ENCODE results near the gene MCUB. TPM values are rescaled to one million over a fixed set of nuclear protein-coding genes. Genes with fewer than 3 reads are reported as not detected.

Gene MCUB
- total and polyA plus RNA-seq, 3 donors from 2014 or later = 7.7 to 23.4 (median 20.1) TPM

GRCh38 chr4:109730619-109731545, 170.8 kb downstream of the MCUB start:
- intact Hi-C loops (cut with DNase I; ENCODE audit: low total_unique reads) = no loop called here
- Histone ChIP-seq H3K4me1 (no peaks in the 10 kb centered on the region), H3K36me3 (ENCODE audit: low read depth, missing control alignments) (no peaks in the 10 kb centered on the region), H3K9me3 (no peaks in the 10 kb centered on the region), H3K27ac (peak overlapping the region; percentile 6 to 86), H3K27me3 (no peaks in the 10 kb centered on the region), H3K4me3 (peak overlapping the region; percentile 80 to 90)
- WGBS, 2 donors = 37 to 42% methylated on average over 21 of the region's 21 CpGs
- TF ChIP-seq CTCF (IDR thresholded peaks at IDR 0.05) (no peak), POLR2A (IDR thresholded peaks at IDR 0.05) (no peak)
- DNase-seq = no peak

- no peaks in the 10 kb centered on the region for H3K36me3 ChIP-seq (ENCODE audit: low read depth, missing control alignments)
- no peak overlapping the region for H3K27ac ChIP-seq
- H3K9me3 ChIP-seq = no peaks in the 10 kb centered on the region
- TF ChIP-seq POLR2A (IDR thresholded peaks at IDR 0.05) (no peak), CTCF (IDR thresholded peaks at IDR 0.05) (no peak)
- H3K4me1 ChIP-seq = no peaks in the 10 kb centered on the region
- no peaks in the 10 kb centered on the region for H3K27me3 ChIP-seq
- WGBS, 2 donors = 87 to 90% methylated on average over 5 of the region's 5 CpGs
- intact Hi-C loops (cut with DNase I; ENCODE audit: low total_unique reads) = no loop called here
- H3K4me3 ChIP-seq = no peak overlapping the region
- DNase-seq = no peak
Measured at GRCh38 chr4:109733728-109734127, 173.7 kb downstream of the MCUB start.

GRCh38 chr4:109735566-109736365, 175.7 kb downstream of the MCUB start:
- DNase-seq = peak; percentile 19
- Histone ChIP-seq H3K4me1 (no peaks in the 10 kb centered on the region), H3K9me3 (no peaks in the 10 kb centered on the region), H3K27ac (peak overlapping the region in 1 of 2 donors; percentile 36), H3K36me3 (ENCODE audit: low read depth, missing control alignments) (no peaks in the 10 kb centered on the region), H3K27me3 (no peaks in the 10 kb centered on the region), H3K4me3 (no peak overlapping the region)
- intact Hi-C loops (cut with DNase I; ENCODE audit: low total_unique reads) = no loop called here
- 56 to 64% methylated on average over 7 of the region's 7 CpGs for WGBS, 2 donors
- TF ChIP-seq POLR2A (IDR thresholded peaks at IDR 0.05) (no peak), CTCF (IDR thresholded peaks at IDR 0.05) (no peak)

Small RNAs within 50 kb of the gene (small RNA-seq; reads per million reads assigned to genes)
- gene HIGD1AP14 = 0 to 0.37 reads per million in 2 donors

Other genes starting within 250 kb of the MCUB start
- gene SEC24B, start 126.4 kb upstream of the MCUB start, total RNA-seq = 10 to 100 TPM; 36.0 to 38.6 TPM
- gene SEC24B, start 126.4 kb upstream of the MCUB start, polyA plus RNA-seq (ENCODE audit: insufficient read depth, low read depth, low replicate concordance) = 22.7 TPM
- gene CASP6, start 143.2 kb downstream of the MCUB start, total RNA-seq = 1 to 10 TPM; 7.1 to 7.3 TPM
- gene CASP6, start 143.2 kb downstream of the MCUB start, polyA plus RNA-seq (ENCODE audit: insufficient read depth, low read depth, low replicate concordance) = 3.6 TPM
- gene PLA2G12A, start 169.8 kb downstream of the MCUB start, total RNA-seq = 10 to 100 TPM; 12.2 to 14.1 TPM
- gene PLA2G12A, start 169.8 kb downstream of the MCUB start, polyA plus RNA-seq (ENCODE audit: insufficient read depth, low read depth, low replicate concordance) = 20.7 TPM
- 10 to 100 TPM in 1 of 2 donors, 1 to 10 TPM in 1; 4.3 to 24.5 TPM for gene CFI, start 241.8 kb downstream of the MCUB start, total RNA-seq
- 26.0 TPM for gene CFI, start 241.8 kb downstream of the MCUB start, polyA plus RNA-seq (ENCODE audit: insufficient read depth, low read depth, low replicate concordance)

All from testis (tissue), 3 donors.